Glomerular endothelial cell (primary cell): ENCODE measurements around the gene FRG2B. TPM values are rescaled to one million over a fixed set of nuclear protein-coding genes. Genes with fewer than 3 reads are reported as not detected.
"Not testable (repeated sequence)": the region's sequence is repeated elsewhere in the genome, so short reads cannot be mapped to it uniquely, and the experiment has no call there.

Experiments used
- DNase-seq: peaks from one replicate; pipeline ENCODE4 v3.0.0-alpha.2; 2011; ENCODE audit warnings: low read depth, low spot score; ENCODE audit errors: extremely low read depth
- total RNA-seq: library from RNA; depleted of rRNA; stranded (reverse); fragments of >200 nt; gene quantifications from 2 replicates; pipeline ENCODE4 v1.2.3, GENCODE V29; 2015

FRG2B gene
- total RNA-seq, result not detected in 2 replicates

DNA sequence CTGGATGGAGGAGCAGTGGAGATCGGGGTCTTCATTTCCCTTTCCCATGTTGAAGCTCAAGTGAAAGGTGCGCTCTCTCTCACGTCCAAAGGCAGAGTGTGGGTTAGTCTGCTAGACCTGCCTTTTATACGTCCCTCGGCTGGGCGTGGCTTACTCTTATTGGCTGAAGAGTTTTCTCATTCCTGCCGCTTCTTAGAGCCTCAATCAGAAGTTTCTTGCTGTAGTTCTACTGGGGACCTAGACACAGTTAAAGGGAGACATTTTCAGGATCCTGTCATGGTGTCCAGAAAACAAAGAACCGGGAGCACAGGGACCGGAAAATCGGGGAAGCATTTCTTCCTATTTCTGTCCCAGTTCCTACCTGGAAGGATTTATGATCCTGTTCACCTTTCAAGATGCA, at the start of gene FRG2B:
FRG2B (minus strand) TSS at position 101 of the 400 bp plus-strand sequence; CDS start at position 48, 53 bp downstream.
- not testable (repeated sequence) for DNase-seq

DNA sequence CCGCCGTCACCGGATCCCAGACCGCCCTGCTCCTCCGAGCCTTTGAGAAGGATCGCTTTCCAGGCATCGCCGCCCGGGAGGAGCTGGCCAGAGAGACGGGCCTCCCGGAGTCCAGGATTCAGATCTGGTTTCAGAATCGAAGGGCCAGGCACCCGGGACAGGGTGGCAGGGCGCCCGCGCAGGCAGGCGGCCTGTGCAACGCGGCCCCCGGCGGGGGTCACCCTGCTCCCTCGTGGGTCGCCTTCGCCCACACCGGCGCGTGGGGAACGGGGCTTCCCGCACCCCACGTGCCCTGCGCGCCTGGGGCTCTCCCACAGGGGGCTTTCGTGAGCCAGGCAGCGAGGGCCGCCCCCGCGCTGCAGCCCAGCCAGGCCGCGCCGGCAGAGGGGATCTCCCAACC, 40.9 kb upstream of the FRG2B start:
- not testable (repeated sequence) for DNase-seq

DNA sequence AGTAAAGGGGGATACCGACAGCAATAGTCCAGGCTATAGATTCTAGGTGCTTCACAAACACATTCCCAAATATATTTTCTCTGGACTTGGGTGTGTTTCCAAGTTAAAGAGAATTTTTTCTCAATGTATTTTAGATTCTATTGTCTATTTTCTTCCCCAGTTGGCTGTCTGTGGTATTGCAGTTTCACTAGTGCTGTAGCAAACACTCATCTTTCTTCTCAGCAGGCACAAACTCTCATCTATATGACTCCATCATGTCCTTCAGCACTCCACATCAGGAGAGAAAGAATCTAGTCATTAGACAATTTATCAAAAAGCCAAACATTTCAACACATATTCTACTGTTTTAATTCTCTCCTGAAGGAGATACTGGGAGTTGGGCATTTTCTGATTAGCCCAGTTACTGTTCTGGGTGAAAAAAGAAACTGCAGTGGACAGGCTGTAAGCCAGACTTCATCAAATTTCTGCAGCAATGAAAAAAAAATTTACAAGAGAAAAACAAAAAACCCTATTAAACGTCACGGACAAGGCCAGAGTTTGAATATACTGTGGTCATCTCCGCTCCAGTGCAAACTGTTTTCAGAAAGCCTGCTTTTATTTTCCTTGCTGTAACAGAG, 37.1 kb upstream of the FRG2B start:
- DNase-seq, result not testable (repeated sequence)

- not testable (repeated sequence) for DNase-seq
These were observed 34.5 kb upstream of the FRG2B start for GRCh38 chr10:133661122-133661521.

GRCh38 chr10:133660516-133660915, 33.9 kb upstream of the FRG2B start:
- DNase-seq, result not testable (repeated sequence)

DNA sequence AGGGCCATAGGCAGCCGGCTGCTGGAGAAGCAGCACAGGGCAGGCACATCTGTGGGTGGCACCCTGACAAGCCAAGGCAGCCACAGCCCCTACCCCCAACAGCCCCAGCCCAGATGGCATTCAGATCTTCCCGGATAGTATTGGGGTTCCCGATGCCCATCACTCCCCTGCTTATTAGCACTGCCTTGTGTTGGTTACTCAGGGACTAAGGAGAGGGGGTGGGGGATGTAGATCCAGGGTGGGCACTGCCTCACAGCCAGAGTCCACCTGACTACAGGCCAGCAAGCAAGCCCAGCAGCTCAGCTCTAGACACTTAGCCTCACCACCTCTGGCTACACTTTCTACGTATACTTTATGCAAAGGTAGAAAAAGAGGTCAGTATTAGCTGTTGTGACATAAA, 30.7 kb upstream of the FRG2B start:
- DNase-seq, result not testable (repeated sequence)

- not testable (repeated sequence) for DNase-seq
These were observed 22.4 kb upstream of the FRG2B start for GRCh38 chr10:133648872-133649455.

DNA sequence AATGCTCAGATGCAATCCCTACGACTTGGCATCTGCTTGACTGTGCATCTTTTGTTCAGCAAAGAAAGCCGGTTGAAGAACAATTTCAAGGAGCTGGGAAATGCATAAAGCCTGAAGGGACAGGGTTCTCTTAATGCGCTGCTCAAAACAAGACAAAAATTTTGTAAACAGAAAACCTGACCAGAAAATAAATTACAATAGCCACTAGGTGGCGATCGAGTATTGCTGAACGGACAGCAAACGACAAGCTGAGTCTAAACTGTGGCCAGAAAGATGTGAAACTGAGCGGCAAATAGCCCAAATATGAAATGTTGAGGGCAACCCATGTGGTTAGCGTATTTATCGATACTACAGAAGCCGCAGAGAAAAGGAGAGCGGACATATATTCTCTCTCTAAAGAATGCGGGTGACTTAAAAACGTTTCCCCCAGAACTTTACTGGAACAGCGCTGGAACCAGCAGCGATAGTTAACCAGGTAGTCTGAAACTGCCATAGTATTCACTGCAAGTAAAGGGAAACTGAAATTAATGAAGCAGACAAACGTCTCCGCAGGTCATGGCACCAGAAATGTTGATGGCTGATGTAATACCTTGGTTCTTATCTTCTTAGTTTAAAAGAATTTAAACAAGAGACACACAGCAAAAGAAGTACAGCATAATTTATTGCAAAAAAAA, 20.6 kb upstream of the FRG2B start:
- not testable (repeated sequence) for DNase-seq

DNA sequence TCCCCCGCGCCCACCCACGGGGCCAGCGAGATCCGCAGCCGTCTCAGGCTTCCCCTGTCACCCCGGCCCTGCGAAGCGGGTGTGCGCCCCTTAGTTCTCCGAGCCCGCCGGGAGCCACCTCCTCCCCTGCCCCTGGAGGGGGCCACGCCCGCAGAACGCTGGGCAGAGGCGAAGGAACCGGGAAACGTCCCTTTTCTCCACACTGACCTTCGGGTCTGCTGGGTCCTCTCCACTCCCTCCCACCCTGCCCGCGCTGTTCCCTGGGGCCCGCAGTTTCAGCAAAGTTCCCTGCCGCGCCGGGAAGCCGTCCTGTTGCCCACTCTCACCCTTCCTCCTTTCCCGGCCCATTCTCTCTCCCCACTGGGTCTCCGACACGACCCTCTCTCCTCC, 11.2 kb upstream of the FRG2B start:
- not testable (repeated sequence) for DNase-seq

- DNase-seq, result not testable (repeated sequence)
These were observed 10.7 kb upstream of the FRG2B start for GRCh38 chr10:133637202-133637845.

DNA sequence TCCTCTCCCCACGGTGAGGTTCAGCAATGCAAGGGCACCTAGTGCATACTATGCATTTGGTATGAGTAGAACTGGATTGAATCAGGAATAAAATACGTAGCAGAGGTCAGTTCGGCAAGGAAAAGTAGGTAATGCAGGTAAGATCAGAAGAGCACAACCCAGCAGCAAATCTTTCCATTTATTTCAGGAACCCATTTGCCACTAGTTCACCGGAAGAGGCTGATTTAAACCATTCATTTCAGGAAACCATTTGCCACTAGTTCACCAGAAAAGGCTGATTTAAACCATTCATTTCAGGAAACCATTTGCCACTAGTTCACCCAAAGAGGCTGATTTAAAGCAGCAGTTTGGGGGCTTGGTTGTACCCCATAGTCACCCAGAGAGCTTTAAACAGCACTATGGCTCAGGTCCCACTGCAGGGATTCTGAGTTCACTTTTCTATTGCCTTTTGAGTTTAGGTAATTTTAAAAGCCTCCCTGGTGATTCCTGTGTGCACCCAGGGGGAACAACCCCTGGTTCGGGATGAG, 4.2 kb upstream of the FRG2B start:
- not testable (repeated sequence) for DNase-seq

- DNase-seq, result not testable (repeated sequence)
These were observed 4.1 kb downstream of the FRG2B start for GRCh38 chr10:133622544-133622943.

DNA sequence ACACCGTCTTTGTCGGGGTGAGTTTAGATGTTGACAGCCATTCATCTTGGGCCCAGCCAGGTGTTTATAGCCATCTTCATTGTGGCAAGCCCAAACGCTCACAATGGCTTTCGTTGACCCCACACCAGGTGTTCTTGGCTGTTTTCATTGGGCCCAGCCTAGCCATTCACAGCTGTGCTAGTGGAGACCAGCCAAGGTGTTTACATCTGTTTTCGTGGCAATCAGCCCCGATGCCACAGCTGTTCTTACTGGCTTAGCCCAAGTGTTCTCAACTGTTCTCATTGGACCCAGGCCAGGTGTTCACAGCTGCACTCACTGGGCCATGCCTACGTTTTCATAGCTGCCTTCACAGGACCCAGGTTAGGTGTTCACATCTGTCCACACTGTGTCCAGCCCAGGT, 7.7 kb downstream of the FRG2B start:
- DNase-seq, result no peak

- DNase-seq, result no peak
These were observed 9.4 kb downstream of the FRG2B start for GRCh38 chr10:133617196-133617595.

DNA sequence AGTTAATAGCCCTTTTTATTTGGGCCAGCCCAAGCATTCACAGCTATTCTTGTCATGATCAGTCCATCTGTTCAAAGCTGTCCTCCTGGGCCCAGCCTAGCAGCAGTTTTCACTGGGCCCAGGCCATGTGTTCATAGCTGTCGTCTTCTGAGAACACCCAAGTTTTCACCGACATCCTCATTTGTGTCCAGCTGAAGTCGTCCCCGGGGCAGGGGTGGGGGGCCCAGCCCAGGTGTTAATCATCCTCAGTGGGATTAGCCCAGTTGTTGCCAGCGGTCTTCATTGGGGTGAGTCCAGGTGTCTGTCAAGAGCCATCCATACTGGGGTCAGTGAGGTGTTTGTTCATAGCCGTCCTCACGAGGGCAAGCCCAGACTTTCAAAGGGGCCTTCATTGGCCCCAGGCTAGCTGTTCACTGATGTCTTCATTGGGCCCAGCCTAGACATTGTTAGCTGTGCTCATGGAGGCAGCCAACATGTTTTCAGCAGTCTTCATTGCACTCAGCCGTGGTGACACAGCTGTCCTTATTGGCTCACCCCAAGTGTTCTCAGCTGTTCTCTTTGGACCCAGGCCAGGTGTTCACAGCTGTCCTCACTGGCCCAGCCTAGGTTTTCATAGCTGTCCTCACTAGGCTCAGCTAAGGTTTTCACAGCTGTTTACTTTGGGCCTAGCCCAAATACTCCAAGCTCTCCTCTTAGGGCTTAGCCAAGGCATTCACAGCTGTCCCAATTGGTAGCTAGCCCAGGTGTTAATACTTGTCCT, 10.0 kb downstream of the FRG2B start:
- DNase-seq, result no peak

- no peak for DNase-seq
These were observed 11.6 kb downstream of the FRG2B start for GRCh38 chr10:133614830-133615580.

- no peak for DNase-seq
These were observed 12.9 kb downstream of the FRG2B start for GRCh38 chr10:133613699-133614098.

DNA sequence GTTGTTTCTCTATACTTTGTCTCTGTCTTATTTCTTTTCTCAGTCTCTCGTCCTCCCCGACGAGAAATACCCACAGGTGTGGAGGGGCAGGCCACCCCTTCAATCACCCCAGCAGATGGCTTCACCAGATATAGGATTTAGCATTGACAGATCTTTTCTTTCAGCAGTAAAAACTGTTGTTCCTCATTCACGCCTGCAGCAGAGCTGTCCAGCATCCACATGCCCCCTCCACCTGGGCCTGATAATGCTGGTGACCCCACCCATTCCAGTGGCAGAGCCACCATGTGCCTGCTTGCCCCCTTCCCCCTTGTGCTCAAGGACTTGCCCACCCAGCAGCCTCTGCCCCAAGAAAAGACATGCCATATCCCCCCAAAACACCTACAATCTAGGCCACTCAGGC, 15.5 kb downstream of the FRG2B start:
- DNase-seq, result no peak

DNA sequence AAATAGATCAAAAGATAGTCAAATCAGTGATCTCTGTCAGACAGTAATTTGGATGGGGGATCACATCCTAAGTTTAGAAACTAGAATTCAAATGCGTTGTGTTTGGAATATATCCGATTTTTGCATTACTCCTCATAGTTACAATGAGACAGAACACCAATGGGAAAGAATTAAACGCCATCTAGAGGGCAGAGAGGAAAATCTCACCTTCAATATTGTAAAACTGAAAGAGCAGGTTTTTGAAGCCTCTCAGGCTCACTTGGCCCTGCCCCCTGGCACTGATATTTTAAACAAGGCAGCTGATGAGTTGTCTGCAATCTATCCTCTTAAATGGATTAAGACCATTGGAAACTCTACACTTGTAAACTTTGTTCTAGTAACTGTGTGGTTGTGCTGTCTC, 17.7 kb downstream of the FRG2B start:
- no peak for DNase-seq

- DNase-seq, result not testable (repeated sequence)
These were observed 23.2 kb downstream of the FRG2B start for GRCh38 chr10:133603434-133603833.
